Neutrophil (primary cell): ENCODE data around the gene PARD3.

Experiments
- H3K27ac ChIP-seq: fragments of 200-600 bp; sonication (generic); 2 replicates; pipeline ENCODE4 v1.5.1; 2016; ENCODE audit warnings: mild to moderate bottlenecking, moderate library complexity
- H3K27me3 ChIP-seq: fragments of 200-600 bp; sonication (generic); 2 replicates; pipeline ENCODE4 v1.6.0; 2016; ENCODE audit warnings: mild to moderate bottlenecking
- H3K36me3 ChIP-seq: fragments of 200-600 bp; sonication (generic); 2 replicates; pipeline ENCODE4 v1.5.1; 2017
- H3K4me1 ChIP-seq, 2 experiments: fragments of 200-600 bp in 1 of 2; sonication (generic) in 1 of 2; 1 replicate in 1 of 2; 2 replicates in 1 of 2; pipeline versions ENCODE4 v1.5.1 to v1.6.1; 2013 to 2016; ENCODE audit warnings: low read depth in 1 of 2, low read length in 1 of 2, mild to moderate bottlenecking in 1 of 2, moderate library complexity in 1 of 2; ENCODE audit not compliant: control insufficient read depth in 1 of 2, insufficient read depth in 1 of 2
- H3K4me3 ChIP-seq, 2 experiments: fragments of 200-600 bp in 1 of 2; sonication (generic) in 1 of 2; 1 replicate in 1 of 2; 2 replicates in 1 of 2; pipeline ENCODE4 v1.5.1; 2013 to 2016; ENCODE audit warnings: low read depth in 1 of 2, low read length in 1 of 2, mild to moderate bottlenecking in 1 of 2, moderate library complexity in 1 of 2
- H3K9me3 ChIP-seq: fragments of 200-600 bp; sonication (generic); 2 replicates; pipeline ENCODE4 v1.5.1; 2016
- CTCF ChIP-seq: fragments of 200-600 bp; sonication (generic); IDR thresholded peaks from 2 replicates; pipeline ENCODE4 v1.5.1; 2016; ENCODE audit warnings: antibody characterized with exemption

PARD3 gene

DNA sequence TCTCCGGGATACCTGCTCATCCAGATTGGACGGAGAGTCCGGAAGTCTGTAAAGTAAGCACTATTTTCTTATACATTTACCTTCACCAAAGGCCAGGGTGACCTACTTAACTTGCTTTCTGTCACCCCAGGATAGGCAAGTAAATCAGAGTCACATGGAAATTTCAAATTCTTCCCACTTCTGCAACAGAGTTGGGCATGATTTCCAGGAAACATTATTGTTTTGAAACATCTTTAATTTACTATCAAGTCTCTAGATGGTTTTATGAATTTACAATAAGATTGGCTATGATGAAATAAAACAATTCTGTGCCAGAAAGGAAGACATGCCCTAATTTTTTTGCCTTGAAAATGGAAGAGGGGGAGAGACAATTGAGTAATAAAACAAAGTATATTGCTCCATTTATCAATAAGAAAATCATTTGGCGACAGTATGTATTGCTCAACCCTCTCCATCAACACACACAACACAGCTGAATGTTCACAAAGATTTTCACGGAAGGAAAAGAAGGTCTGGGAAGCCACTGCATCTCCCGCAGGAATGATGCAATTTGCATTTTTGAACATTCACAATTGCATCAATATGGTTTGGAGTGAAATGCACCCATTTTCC lies 702.8 kb downstream of the PARD3 start:
- TF ChIP-seq CTCF: no peak
- H3K4me3 ChIP-seq: no peak overlapping the region
- no peaks in the 10 kb centered on the region for H3K36me3 ChIP-seq
- no peak overlapping the region for H3K27ac ChIP-seq
- H3K4me1 ChIP-seq: no peaks in the 10 kb centered on the region
- H3K9me3 ChIP-seq: no peaks in the 10 kb centered on the region
- no peaks in the 10 kb centered on the region for H3K27me3 ChIP-seq

GRCh38 chr10:34111179-34111578 lies 703.9 kb downstream of the PARD3 start:
- Histone ChIP-seq H3K4me1 (no peaks in the 10 kb centered on the region), H3K4me3 (no peak overlapping the region), H3K27me3 (no peaks in the 10 kb centered on the region), H3K9me3 (no peaks in the 10 kb centered on the region), H3K36me3 (no peaks in the 10 kb centered on the region), H3K27ac (no peak overlapping the region)
- no peak for TF ChIP-seq CTCF

DNA sequence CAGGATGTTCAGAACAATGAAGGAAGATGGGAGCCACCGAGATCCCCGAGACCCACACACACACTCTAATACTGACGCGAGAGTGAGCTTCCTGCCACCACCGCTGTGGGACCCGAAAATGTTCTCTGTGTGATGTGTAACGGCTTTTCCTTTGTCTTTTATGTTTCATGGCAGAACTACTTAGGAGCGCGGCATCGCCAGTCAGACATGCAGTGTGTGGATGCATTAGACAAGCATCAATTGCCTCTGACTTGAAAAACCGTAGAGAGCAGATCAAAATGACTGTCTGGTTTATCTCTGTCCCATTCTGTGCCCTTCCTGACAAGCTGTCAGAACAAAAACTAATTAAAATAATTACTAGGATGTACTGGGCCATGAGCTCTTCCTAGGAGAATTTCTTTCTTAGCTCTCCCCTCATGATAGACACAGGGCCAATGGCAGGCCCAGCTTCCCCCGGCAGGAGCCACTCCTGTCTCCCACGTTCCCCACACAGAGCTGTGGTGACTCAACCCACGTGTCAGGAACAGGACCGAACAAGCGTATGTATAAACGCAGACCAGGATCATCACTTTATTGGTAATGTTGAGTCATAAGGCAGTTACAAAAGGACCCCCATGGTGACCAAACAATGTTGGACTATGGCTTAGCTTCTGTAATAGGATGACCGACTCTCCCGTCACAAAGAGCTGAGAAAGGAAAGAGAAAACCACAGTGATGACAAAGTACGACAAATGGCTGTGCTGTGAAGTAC lies 705.0 kb downstream of the PARD3 start:
- no peaks in the 10 kb centered on the region for H3K9me3 ChIP-seq
- H3K27ac ChIP-seq: no peak overlapping the region
- no peaks in the 10 kb centered on the region for H3K4me1 ChIP-seq
- H3K36me3 ChIP-seq: no peaks in the 10 kb centered on the region
- TF ChIP-seq CTCF: no peak
- no peak overlapping the region for H3K4me3 ChIP-seq
- H3K27me3 ChIP-seq: no peaks in the 10 kb centered on the region

DNA sequence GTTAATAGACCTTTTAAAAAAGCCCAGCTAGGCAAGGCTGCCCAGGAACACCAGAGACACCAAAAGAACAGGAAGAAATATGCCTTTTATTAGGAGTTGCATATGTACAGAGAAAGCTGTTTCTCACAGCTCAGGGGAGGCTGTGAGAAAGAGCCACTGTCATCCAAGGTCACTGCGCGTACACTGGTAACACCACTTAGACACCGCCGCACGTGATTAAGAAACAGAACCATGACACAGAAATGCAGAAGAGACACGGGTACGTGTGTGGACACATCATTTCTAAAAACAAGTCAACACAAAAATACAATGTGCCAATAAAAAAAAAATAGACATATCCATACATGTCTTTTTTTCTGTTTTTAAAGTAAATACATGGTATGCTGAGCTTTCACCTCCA lies 705.6 kb downstream of the PARD3 start:
- Histone ChIP-seq H3K36me3 (no peaks in the 10 kb centered on the region), H3K9me3 (no peaks in the 10 kb centered on the region), H3K27ac (no peak overlapping the region), H3K4me1 (no peaks in the 10 kb centered on the region), H3K4me3 (no peak overlapping the region), H3K27me3 (no peaks in the 10 kb centered on the region)
- TF ChIP-seq CTCF: no peak

GRCh38 chr10:34107626-34108516 lies 707.2 kb downstream of the PARD3 start:
- no peaks in the 10 kb centered on the region for H3K36me3 ChIP-seq
- H3K4me3 ChIP-seq: no peak overlapping the region
- H3K4me1 ChIP-seq: no peaks in the 10 kb centered on the region
- no peak overlapping the region for H3K27ac ChIP-seq
- no peak for TF ChIP-seq CTCF
- no peaks in the 10 kb centered on the region for H3K9me3 ChIP-seq
- no peaks in the 10 kb centered on the region for H3K27me3 ChIP-seq
